IPS DF 19.7 (cell line): ENCODE data around the gene LPCAT3.

Source experiments
- DNase-seq: peaks from one replicate; pipeline ENCODE4 v3.0.0-alpha.2; 2013; ENCODE audit warnings: low read depth, low spot score

Gene LPCAT3

GRCh38 chr12:6963791-6964413 is 54.4 kb downstream of the LPCAT3 start:
- no peak for DNase-seq

GRCh38 chr12:6963016-6963731 is 55.1 kb downstream of the LPCAT3 start:
- DNase-seq: no peak

GRCh38 chr12:6962285-6963015 is 55.8 kb downstream of the LPCAT3 start:
- no peak for DNase-seq

- DNase-seq: no peak
Observed at GRCh38 chr12:6961695-6962284, 56.5 kb downstream of the LPCAT3 start.

- no peak for DNase-seq
Observed at GRCh38 chr12:6961278-6961694, 57.0 kb downstream of the LPCAT3 start.

- DNase-seq: no peak
Observed at GRCh38 chr12:6960593-6961277, 57.5 kb downstream of the LPCAT3 start.

- no peak for DNase-seq
Observed at GRCh38 chr12:6959805-6960592, 58.3 kb downstream of the LPCAT3 start.

- no peak for DNase-seq
Observed at GRCh38 chr12:6959058-6959804, 59.0 kb downstream of the LPCAT3 start.

- no peak for DNase-seq
Observed at GRCh38 chr12:6958609-6959057, 59.6 kb downstream of the LPCAT3 start.

GRCh38 chr12:6957741-6958608 is 60.3 kb downstream of the LPCAT3 start:
- DNase-seq: no peak

GRCh38 chr12:6957151-6957701 is 61.0 kb downstream of the LPCAT3 start:
- DNase-seq: no peak

GRCh38 chr12:6956021-6956727 is 62.1 kb downstream of the LPCAT3 start:
- DNase-seq: no peak

- no peak for DNase-seq
Observed at GRCh38 chr12:6955108-6956020, 62.9 kb downstream of the LPCAT3 start.

- DNase-seq: no peak
Observed at GRCh38 chr12:6954316-6955107, 63.8 kb downstream of the LPCAT3 start.

- no peak for DNase-seq
Observed at GRCh38 chr12:6953442-6954315, 64.6 kb downstream of the LPCAT3 start.
